Endothelial cell of umbilical vein (primary cell): ENCODE measurements around the gene MRM2. TPM values are rescaled to one million over a fixed set of nuclear protein-coding genes. Genes with fewer than 3 reads are reported as not detected.
A peak's percentile ranks its signal among the peaks of the same experiment; 100 is the strongest.

Source experiments
- BruUV-seq: library from RNA; stranded (reverse); fragments of 400-500 nt; replicated peaks from 2 replicates; lab custom pipeline; 2021; lab: Mats Ljungman, UMichigan
- CTCF ChIA-PET: fragments of 300-600, 350-600 bp; sonication (Branson Sonifier 250); formaldehyde crosslinking; loops from one replicate; lab custom pipeline; 2021; ENCODE audit warnings: antibody characterized with exemption, inconsistent platforms; lab: Charles Lee
- POLR2A ChIA-PET: fragments of 300-600, 350-600 bp; sonication (Branson Sonifier 250); formaldehyde crosslinking; loops from one replicate; lab custom pipeline; 2021; ENCODE audit warnings: antibody characterized with exemption, inconsistent platforms; lab: Charles Lee
- DNase-seq: peaks from one replicate; pipeline ENCODE4 v3.0.0-alpha.2; 2011; ENCODE audit warnings: low read depth, low spot score
- FAIRE-seq: peaks from 2 replicates; lab custom pipeline; 2011; peaks lifted over from hg19 to GRCh38; lab: Jason Lieb, UNC
- H2AFZ ChIP-seq: 2 replicates; pipeline ENCODE4 v1.6.0; 2012; ENCODE audit warnings: low read depth, low read length, control low read depth, inconsistent platforms
- H3K27ac ChIP-seq: 2 replicates; pipeline ENCODE4 v1.5.1; 2011; ENCODE audit warnings: low read depth, mild to moderate bottlenecking, control low read depth, low read length, moderate library complexity; ENCODE audit not compliant: insufficient read depth
- H3K27me3 ChIP-seq, 2 experiments: 2 replicates each; pipeline versions ENCODE4 v1.6.0 to v1.6.1; 2011; ENCODE audit warnings: low read length in 2 of 2, mixed read lengths in 1 of 2; ENCODE audit not compliant: control insufficient read depth in 2 of 2, insufficient read depth in 2 of 2
- H3K36me3 ChIP-seq, 2 experiments: 2 replicates in 1 of 2; 3 replicates in 1 of 2; pipeline ENCODE4 v1.5.1; 2011; ENCODE audit warnings: low read length in 2 of 2, mild to moderate bottlenecking in 1 of 2, moderate library complexity in 1 of 2; ENCODE audit not compliant: control insufficient read depth in 2 of 2, insufficient read depth in 2 of 2; ENCODE audit errors: extremely low read depth in 1 of 2
- H3K4me1 ChIP-seq: 3 replicates; pipeline ENCODE4 v1.5.1; 2011; ENCODE audit warnings: mild to moderate bottlenecking, low read length; ENCODE audit not compliant: control insufficient read depth, insufficient read depth; ENCODE audit errors: extremely low read depth
- H3K4me2 ChIP-seq: 2 replicates; pipeline ENCODE4 v1.6.1; 2011; ENCODE audit warnings: low read length, control low read depth, mixed read lengths; ENCODE audit not compliant: insufficient read depth
- H3K4me3 ChIP-seq, 3 experiments: fragments of 200-600 bp in 1 of 3; sonication (generic), shearing (Covaris generic) in 1 of 3; replicated peaks in 1 of 3; 2 replicates each; pipeline ENCODE4 v1.5.1; 2011 to 2016; ENCODE audit warnings: control low read depth in 3 of 3, low read length in 3 of 3, mild to moderate bottlenecking in 2 of 3, inconsistent platforms in 1 of 3, low read depth in 1 of 3, moderate library complexity in 1 of 3; ENCODE audit not compliant: insufficient read depth in 1 of 3
- H3K79me2 ChIP-seq: 2 replicates; pipeline ENCODE4 v1.6.0; 2012; ENCODE audit warnings: low read length, inconsistent platforms; ENCODE audit not compliant: control insufficient read depth, insufficient read depth
- H3K9ac ChIP-seq: replicated peaks from 2 replicates; pipeline ENCODE3; 2011; ENCODE audit warnings: low read length, control low read depth; ENCODE audit not compliant: insufficient read depth; ENCODE audit errors: extremely low read depth
- H3K9me1 ChIP-seq: replicated peaks from 3 replicates; pipeline ENCODE4 v1.6.0; 2011; ENCODE audit warnings: mild to moderate bottlenecking, low read length; ENCODE audit not compliant: control insufficient read depth, insufficient read depth; ENCODE audit errors: extremely low read depth
- H3K9me3 ChIP-seq: replicated peaks from 2 replicates; pipeline ENCODE4 v1.5.1; 2012; ENCODE audit warnings: low read length, inconsistent platforms; ENCODE audit not compliant: control insufficient read depth, insufficient read depth
- H4K20me1 ChIP-seq: replicated peaks from 2 replicates; pipeline ENCODE3; 2011; ENCODE audit warnings: mild to moderate bottlenecking, low read length; ENCODE audit not compliant: control insufficient read depth, insufficient read depth; ENCODE audit errors: extremely low read depth
- EZH2 ChIP-seq: IDR thresholded peaks from 2 replicates; pipeline ENCODE4 v1.6.1; 2012; ENCODE audit warnings: borderline replicate concordance, low read depth, mild to moderate bottlenecking, moderate library complexity, low read length, inconsistent platforms; ENCODE audit not compliant: severe bottlenecking
- FOS ChIP-seq: IDR thresholded peaks from 2 replicates; pipeline ENCODE4 v1.6.1; 2011; ENCODE audit warnings: mild to moderate bottlenecking, low read length, moderate library complexity, borderline replicate concordance; ENCODE audit not compliant: insufficient read depth
- MYC ChIP-seq: IDR thresholded peaks from one replicate; pipeline ENCODE4 v1.6.1; 2011; ENCODE audit warnings: mild to moderate bottlenecking, low read depth, low read length
- POLR2A ChIP-seq: IDR thresholded peaks from 2 replicates; pipeline ENCODE4 v1.6.1; 2012; ENCODE audit warnings: low read depth, mild to moderate bottlenecking, control low read depth, low read length
- POLR2AphosphoS5 ChIP-seq: IDR thresholded peaks from 2 replicates; pipeline ENCODE4 v1.6.1; 2012; ENCODE audit warnings: low read depth, mild to moderate bottlenecking, control low read depth, low read length, moderate library complexity; ENCODE audit not compliant: insufficient read depth
- dilution Hi-C: fragments of 300-500 bp; cut with MboI; formaldehyde crosslinking; loops from one replicate; pipeline ENCODE4 v1.15.0; 2019; ENCODE audit warnings: low sequenced_read_pairs; ENCODE audit not compliant: extremely low pct_ligation_motif_present
- intact Hi-C: fragments of 100-400 bp; cut with micrococcal nuclease; formaldehyde crosslinking; loops from one replicate; pipeline ENCODE4 v1.10.0; 2022
- polyA plus RNA-seq, 4 experiments: library from polyadenylated mRNA; depleted of rRNA in 3 of 4; stranded (reverse) in 3 of 4; unstranded in 1 of 4; fragments of >200 nt; gene quantifications; 2 replicates each; pipeline versions ENCODE4 v1.2.1 to v1.2.3, GENCODE V29; 2011 to 2012; ENCODE audit warnings: missing spikeins in 1 of 4
- total RNA-seq: library from RNA; stranded (reverse); gene quantifications from 2 replicates; pipeline ENCODE4 v1.2.3, GENCODE V29; 2021
- TF ChIP-seq, protein P1 (sequence below), 2 donors: IDR thresholded peaks; 1 replicate in 1 of 2; 2 replicates in 1 of 2; pipeline ENCODE4 v1.5.1; 2011; ENCODE audit warnings: low read length in 2 of 2, mild to moderate bottlenecking in 2 of 2, moderate library complexity in 2 of 2, control low read depth in 1 of 2, inconsistent platforms in 1 of 2, low read depth in 1 of 2; ENCODE audit not compliant: insufficient read depth in 1 of 2; ENCODE audit errors: extremely low read depth in 1 of 2

Gene MRM2
- total and polyA plus RNA-seq, 2 donors (not counting 3 experiments of a cell fraction or from before 2014, with no cell fraction given), result 10.6 to 20.8 TPM

DNA sequence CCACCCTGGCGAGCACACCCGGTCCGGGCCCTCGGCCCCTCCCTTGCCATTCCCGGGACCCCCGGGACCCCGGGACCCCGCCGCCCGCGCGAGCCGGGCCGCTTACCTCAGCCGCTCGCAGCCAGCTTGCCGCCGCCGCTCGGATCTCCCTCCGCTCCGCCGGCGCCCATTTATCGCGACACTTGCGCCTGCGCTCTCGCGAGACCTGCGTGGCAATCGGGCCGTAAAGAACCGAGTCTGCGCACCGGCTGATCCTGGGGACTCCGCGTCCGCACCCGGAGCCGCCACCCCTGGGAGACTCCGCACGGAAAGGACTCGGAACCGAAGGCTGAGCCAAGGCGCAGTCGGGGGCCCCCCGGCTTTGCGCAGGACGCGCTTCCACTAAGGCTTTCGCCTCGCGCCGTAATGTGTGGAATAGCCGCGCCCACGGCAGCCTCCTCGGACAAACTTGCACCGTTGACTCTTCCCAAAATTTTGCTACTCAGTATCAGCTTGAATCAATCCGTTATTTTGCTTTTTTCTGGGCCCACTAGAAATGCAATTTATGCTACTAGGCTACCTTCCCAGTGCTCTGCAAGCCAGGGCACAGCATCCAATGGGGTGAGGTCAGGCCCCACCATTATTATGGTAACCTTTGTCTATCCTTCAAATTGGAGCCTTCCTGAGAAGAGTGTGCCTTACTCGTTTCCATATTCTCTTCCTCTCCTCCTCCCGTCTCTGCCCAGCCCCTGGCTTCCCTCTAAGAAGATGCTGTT is 9.1 kb downstream of the MRM2 start, which contains the start of gene MAD1L1:
Gene MAD1L1, minus strand, starts transcription at position 180 of the 755 bp plus-strand sequence. CDS start 2,812 bp downstream, outside the sequence.
- POLR2A ChIA-PET, result interaction anchor here (0.6 kb wide), 1 partner anchor 1501 kb away, joined by 3 read pairs; no protein-coding TSS in a partner anchor
- Histone ChIP-seq H3K9ac (peak within 1 kb of the TSS; percentile 83), H3K79me2 (peaks cover 23% of the 10 kb centered on the region), H3K9me3 (no peaks in the 10 kb centered on the region), H3K36me3 (peaks cover 8 to 16% of the 10 kb centered on the region in 2 experiments), H3K27me3 (no peaks in the 10 kb centered on the region), H3K4me2 (peak within 1 kb of the TSS; percentile 91), H3K27ac (peak within 1 kb of the TSS; percentile 53), H4K20me1 (no peaks in the 10 kb centered on the region), H2AFZ (peak within 1 kb of the TSS; percentile 80), H3K4me3 (peak within 1 kb of the TSS; percentile 71 to 85 (median 79)), H3K9me1 (no peaks in the 10 kb centered on the region), H3K4me1 (peaks cover 22% of the 10 kb centered on the region)
- dilution Hi-C loops (no loop called here), intact Hi-C loops (loop anchor here (1.0 kb wide), 1 partner anchor 9 kb away; the partner anchor contains the start of genes MRM2 and NUDT1)
- CTCF ChIA-PET, result interaction anchor here (0.9 to 3.1 kb wide), 4 partner anchors 9 to 115 kb away, joined by 3 to 16 read pairs (median 7); partner anchors contain the start of genes MRM2 and NUDT1
- FAIRE-seq, result peak; percentile 88
- TF ChIP-seq POLR2AphosphoS5 (peak; percentile 80), POLR2A (peak; percentile 68), EZH2 (no peak), MYC (no peak), FOS (no peak)
- TF ChIP-seq, protein P1, sequence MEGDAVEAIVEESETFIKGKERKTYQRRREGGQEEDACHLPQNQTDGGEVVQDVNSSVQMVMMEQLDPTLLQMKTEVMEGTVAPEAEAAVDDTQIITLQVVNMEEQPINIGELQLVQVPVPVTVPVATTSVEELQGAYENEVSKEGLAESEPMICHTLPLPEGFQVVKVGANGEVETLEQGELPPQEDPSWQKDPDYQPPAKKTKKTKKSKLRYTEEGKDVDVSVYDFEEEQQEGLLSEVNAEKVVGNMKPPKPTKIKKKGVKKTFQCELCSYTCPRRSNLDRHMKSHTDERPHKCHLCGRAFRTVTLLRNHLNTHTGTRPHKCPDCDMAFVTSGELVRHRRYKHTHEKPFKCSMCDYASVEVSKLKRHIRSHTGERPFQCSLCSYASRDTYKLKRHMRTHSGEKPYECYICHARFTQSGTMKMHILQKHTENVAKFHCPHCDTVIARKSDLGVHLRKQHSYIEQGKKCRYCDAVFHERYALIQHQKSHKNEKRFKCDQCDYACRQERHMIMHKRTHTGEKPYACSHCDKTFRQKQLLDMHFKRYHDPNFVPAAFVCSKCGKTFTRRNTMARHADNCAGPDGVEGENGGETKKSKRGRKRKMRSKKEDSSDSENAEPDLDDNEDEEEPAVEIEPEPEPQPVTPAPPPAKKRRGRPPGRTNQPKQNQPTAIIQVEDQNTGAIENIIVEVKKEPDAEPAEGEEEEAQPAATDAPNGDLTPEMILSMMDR (IDR thresholded peaks at IDR 0.05; ENCODE audit: extremely low read depth in 1 of 2, insufficient read depth in 1 of 2, low read depth in 1 of 2, low read length in 2 of 2), result no peak
- peak; percentile 92 for DNase-seq
- BruUV-seq, result no TSS peak
